ENCODE measurements around the gene IL20. TPM values are rescaled to one million over a fixed set of nuclear protein-coding genes. Genes with fewer than 3 reads are reported as not detected.

Gene IL20
- total RNA-seq, 1 donor from 2014 or later: not detected

GRCh38 chr1:206880314-206880713, 14.9 kb downstream of the IL20 start:
- no peak for DNase-seq (ENCODE audit: low spot score)
- no peak overlapping the region for H3K27ac Mint-ChIP-seq
- TF ChIP-seq CTCF (IDR thresholded peaks at IDR 0.05): no peak
- no peak for TF ChIP-seq EZH2 (IDR thresholded peaks at IDR 0.05)
- no peak for TF ChIP-seq EZH2phosphoT487 (IDR thresholded peaks at IDR 0.05)
- no peaks in the 10 kb centered on the region for H3K36me3 Mint-ChIP-seq
- no peak overlapping the region for H3K4me3 Mint-ChIP-seq
- Histone ChIP-seq H3K27ac (no peak overlapping the region), H3K4me1 (no peaks in the 10 kb centered on the region), H3K9ac (no peak overlapping the region), H3K9me3 (ENCODE audit: low read depth) (peaks cover 5% of the 10 kb centered on the region), H3K4me2 (no peak overlapping the region), H3K27me3 (no peaks in the 10 kb centered on the region), H3K79me2 (ENCODE audit: low read depth) (no peaks in the 10 kb centered on the region), H3K4me3 (no peak overlapping the region), H4K20me1 (ENCODE audit: low read depth) (no peaks in the 10 kb centered on the region), H2AFZ (replicated peaks) (no peak overlapping the region), H3F3A (ENCODE audit: low read depth) (no peaks in the 10 kb centered on the region), H3K36me3 (no peaks in the 10 kb centered on the region)
- no peaks in the 10 kb centered on the region for H3K4me1 Mint-ChIP-seq
- H3K27me3 Mint-ChIP-seq (ENCODE audit: insufficient read depth, low read depth): peaks cover 3% of the 10 kb centered on the region
- peaks cover 10% of the 10 kb centered on the region for H3K9me3 Mint-ChIP-seq

GRCh38 chr1:206882555-206882954, 17.1 kb downstream of the IL20 start:
- Histone ChIP-seq H3F3A (ENCODE audit: low read depth) (no peaks in the 10 kb centered on the region), H3K9me3 (ENCODE audit: low read depth) (peaks cover 5% of the 10 kb centered on the region), H3K9ac (no peak overlapping the region), H3K4me2 (no peak overlapping the region), H3K36me3 (no peaks in the 10 kb centered on the region), H2AFZ (replicated peaks) (no peak overlapping the region), H3K27ac (no peak overlapping the region), H4K20me1 (ENCODE audit: low read depth) (no peaks in the 10 kb centered on the region), H3K4me1 (no peaks in the 10 kb centered on the region), H3K79me2 (ENCODE audit: low read depth) (no peaks in the 10 kb centered on the region), H3K27me3 (no peaks in the 10 kb centered on the region), H3K4me3 (no peak overlapping the region)
- H3K36me3 Mint-ChIP-seq: no peaks in the 10 kb centered on the region
- no peak for DNase-seq (ENCODE audit: low spot score)
- no peaks in the 10 kb centered on the region for H3K4me1 Mint-ChIP-seq
- TF ChIP-seq CTCF (IDR thresholded peaks at IDR 0.05) (peak; percentile 34), EZH2 (IDR thresholded peaks at IDR 0.05) (no peak)
- H3K27ac Mint-ChIP-seq: no peak overlapping the region
- H3K9me3 Mint-ChIP-seq: peaks cover 8% of the 10 kb centered on the region
- H3K4me3 Mint-ChIP-seq: no peak overlapping the region
- H3K27me3 Mint-ChIP-seq (ENCODE audit: insufficient read depth, low read depth): peaks cover 3% of the 10 kb centered on the region

- Mint-ChIP-seq H3K9me3 (peaks cover 6% of the 10 kb centered on the region), H3K4me3 (no peak overlapping the region), H3K27me3 (ENCODE audit: insufficient read depth, low read depth) (peaks cover 2% of the 10 kb centered on the region), H3K27ac (no peak overlapping the region), H3K36me3 (no peaks in the 10 kb centered on the region), H3K4me1 (no peaks in the 10 kb centered on the region)
- DNase-seq (ENCODE audit: low spot score): no peak
- H3K4me2 ChIP-seq: no peak overlapping the region
- H3K27ac ChIP-seq: no peak overlapping the region
- peaks cover 5% of the 10 kb centered on the region for H3K9me3 ChIP-seq (ENCODE audit: low read depth)
- no peaks in the 10 kb centered on the region for H3K27me3 ChIP-seq
- H2AFZ ChIP-seq (replicated peaks): no peak overlapping the region
- no peaks in the 10 kb centered on the region for H4K20me1 ChIP-seq (ENCODE audit: low read depth)
- no peak overlapping the region for H3K4me3 ChIP-seq
- H3K4me1 ChIP-seq: no peaks in the 10 kb centered on the region
- H3K9ac ChIP-seq: no peak overlapping the region
- H3F3A ChIP-seq (ENCODE audit: low read depth): no peaks in the 10 kb centered on the region
- TF ChIP-seq EZH2 (IDR thresholded peaks at IDR 0.05) (no peak), EZH2phosphoT487 (IDR thresholded peaks at IDR 0.05) (no peak), CTCF (IDR thresholded peaks at IDR 0.05) (no peak)
- H3K79me2 ChIP-seq (ENCODE audit: low read depth): no peaks in the 10 kb centered on the region
- no peaks in the 10 kb centered on the region for H3K36me3 ChIP-seq
These were observed 17.7 kb downstream of the IL20 start for GRCh38 chr1:206883160-206883559.
